ENCODE measurements around the gene EPC2.
A peak's percentile ranks its signal among the peaks of the same experiment; 100 is the strongest.

Gene EPC2

DNA sequence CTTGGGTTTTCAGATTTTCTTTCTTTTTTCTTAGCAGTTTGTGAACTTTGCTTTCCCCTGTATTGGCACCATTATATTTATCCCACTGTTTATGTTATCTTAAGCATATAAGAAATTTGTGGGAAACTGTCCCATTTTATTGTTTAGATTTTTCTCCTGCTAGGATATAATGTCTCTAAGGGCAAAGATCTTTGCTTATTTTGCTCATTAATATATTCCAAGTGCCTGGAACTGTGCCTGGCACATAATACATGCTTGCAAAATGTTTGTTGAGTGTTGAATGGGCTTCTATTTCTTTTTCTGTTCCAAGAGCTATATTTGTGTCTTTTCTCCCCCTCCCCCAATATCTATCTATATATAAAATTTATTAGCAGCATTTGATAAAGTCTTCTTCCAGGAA lies 5.4 kb downstream of the EPC2 start:
- Histone ChIP-seq H3K4me2 (ENCODE audit: low read depth, low read length, poor library complexity, severe bottlenecking) (peak overlapping the region; percentile 42), H3K4me3 (ENCODE audit: low read length, poor library complexity, severe bottlenecking) (peak overlapping the region; percentile 59), H3F3A (ENCODE audit: low read depth) (no peaks in the 10 kb centered on the region), H4K20me1 (ENCODE audit: insufficient read depth, low read length, poor library complexity, severe bottlenecking) (peaks cover 90% of the 10 kb centered on the region), H3K4me1 (ENCODE audit: insufficient read depth, low read length, poor library complexity, severe bottlenecking) (peaks cover 53% of the 10 kb centered on the region), H3K79me2 (ENCODE audit: insufficient read depth, low read length) (peaks cover 97% of the 10 kb centered on the region), H2AFZ (ENCODE audit: low read length) (no peak overlapping the region), H3K36me3 (ENCODE audit: insufficient read depth, low read length) (no peaks in the 10 kb centered on the region), H3K9me2 (replicated peaks; ENCODE audit: low read depth, low read length) (no peaks in the 10 kb centered on the region), H3K9ac (ENCODE audit: low read depth, low read length, poor library complexity, severe bottlenecking) (no peak overlapping the region), H3K9me3 (ENCODE audit: insufficient read depth, low read depth, low read length) (no peaks in the 10 kb centered on the region), H3K27me3 (ENCODE audit: insufficient read depth, low read length, poor library complexity, severe bottlenecking) (no peaks in the 10 kb centered on the region)
- TF ChIP-seq EZH2phosphoT487 (IDR thresholded peaks at IDR 0.05; ENCODE audit: borderline replicate concordance) = no peak
- TF ChIP-seq, protein P1, sequence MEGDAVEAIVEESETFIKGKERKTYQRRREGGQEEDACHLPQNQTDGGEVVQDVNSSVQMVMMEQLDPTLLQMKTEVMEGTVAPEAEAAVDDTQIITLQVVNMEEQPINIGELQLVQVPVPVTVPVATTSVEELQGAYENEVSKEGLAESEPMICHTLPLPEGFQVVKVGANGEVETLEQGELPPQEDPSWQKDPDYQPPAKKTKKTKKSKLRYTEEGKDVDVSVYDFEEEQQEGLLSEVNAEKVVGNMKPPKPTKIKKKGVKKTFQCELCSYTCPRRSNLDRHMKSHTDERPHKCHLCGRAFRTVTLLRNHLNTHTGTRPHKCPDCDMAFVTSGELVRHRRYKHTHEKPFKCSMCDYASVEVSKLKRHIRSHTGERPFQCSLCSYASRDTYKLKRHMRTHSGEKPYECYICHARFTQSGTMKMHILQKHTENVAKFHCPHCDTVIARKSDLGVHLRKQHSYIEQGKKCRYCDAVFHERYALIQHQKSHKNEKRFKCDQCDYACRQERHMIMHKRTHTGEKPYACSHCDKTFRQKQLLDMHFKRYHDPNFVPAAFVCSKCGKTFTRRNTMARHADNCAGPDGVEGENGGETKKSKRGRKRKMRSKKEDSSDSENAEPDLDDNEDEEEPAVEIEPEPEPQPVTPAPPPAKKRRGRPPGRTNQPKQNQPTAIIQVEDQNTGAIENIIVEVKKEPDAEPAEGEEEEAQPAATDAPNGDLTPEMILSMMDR (conservative IDR thresholded peaks at IDR 0.05; ENCODE audit: low read length) = no peak

DNA sequence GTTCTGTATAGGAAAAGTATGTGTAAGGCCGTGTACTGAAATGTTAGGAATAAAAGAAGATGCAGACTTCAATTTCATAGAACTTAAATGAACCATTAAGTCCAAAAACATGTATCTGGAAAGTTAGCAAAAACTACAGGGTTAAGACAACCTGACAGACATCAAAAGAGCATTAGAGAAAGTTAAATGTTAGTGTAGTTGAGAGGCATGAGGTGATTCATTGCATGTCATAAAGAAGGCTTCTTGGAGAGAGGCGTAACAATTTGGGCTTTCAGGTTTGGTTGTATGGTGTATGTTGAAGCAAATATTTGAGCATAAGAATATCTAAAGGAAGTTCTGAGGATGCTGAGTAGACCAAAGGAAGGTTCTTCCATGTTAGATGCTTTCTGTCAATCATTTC lies 6.3 kb downstream of the EPC2 start:
- Histone ChIP-seq H3F3A (ENCODE audit: low read depth) (no peaks in the 10 kb centered on the region), H3K4me3 (ENCODE audit: low read length, poor library complexity, severe bottlenecking) (peak overlapping the region; percentile 59), H3K9me2 (replicated peaks; ENCODE audit: low read depth, low read length) (no peaks in the 10 kb centered on the region), H3K27me3 (ENCODE audit: insufficient read depth, low read length, poor library complexity, severe bottlenecking) (no peaks in the 10 kb centered on the region), H3K9ac (ENCODE audit: low read depth, low read length, poor library complexity, severe bottlenecking) (no peak overlapping the region), H3K4me1 (ENCODE audit: insufficient read depth, low read length, poor library complexity, severe bottlenecking) (peaks cover 54% of the 10 kb centered on the region), H2AFZ (ENCODE audit: low read length) (no peak overlapping the region), H3K79me2 (ENCODE audit: insufficient read depth, low read length) (peaks cover 100% of the 10 kb centered on the region), H3K36me3 (ENCODE audit: insufficient read depth, low read length) (no peaks in the 10 kb centered on the region), H3K9me3 (ENCODE audit: insufficient read depth, low read depth, low read length) (no peaks in the 10 kb centered on the region), H3K4me2 (ENCODE audit: low read depth, low read length, poor library complexity, severe bottlenecking) (peak overlapping the region; percentile 42), H4K20me1 (ENCODE audit: insufficient read depth, low read length, poor library complexity, severe bottlenecking) (peaks cover 94% of the 10 kb centered on the region)
- TF ChIP-seq, protein P1 (conservative IDR thresholded peaks at IDR 0.05; ENCODE audit: low read length) = no peak

DNA sequence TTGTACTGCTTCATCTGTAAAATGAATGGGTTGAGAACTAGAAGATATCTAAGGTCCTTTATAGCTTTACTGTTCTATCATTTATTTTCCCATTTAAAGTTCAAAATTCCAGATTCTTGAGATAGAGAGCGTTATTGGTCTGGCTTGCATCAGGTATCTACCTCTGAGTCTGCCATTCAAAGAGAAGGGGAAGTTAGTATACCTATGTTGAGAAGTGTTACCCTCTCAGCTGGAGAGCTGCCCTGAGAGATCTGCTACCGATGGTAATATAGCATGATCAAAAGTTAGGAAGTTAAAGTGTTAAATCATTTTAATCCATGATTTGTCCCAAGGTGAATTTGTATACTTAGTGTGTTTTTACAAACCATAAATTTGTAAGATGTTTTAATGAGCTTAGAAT lies 7.4 kb downstream of the EPC2 start:
- peak overlapping the region; percentile 1 for H3K4me3 ChIP-seq (ENCODE audit: low read length, poor library complexity, severe bottlenecking)
- peaks cover 100% of the 10 kb centered on the region for H3K79me2 ChIP-seq (ENCODE audit: insufficient read depth, low read length)
- no peaks in the 10 kb centered on the region for H3K36me3 ChIP-seq (ENCODE audit: insufficient read depth, low read length)
- H3K4me1 ChIP-seq (ENCODE audit: insufficient read depth, low read length, poor library complexity, severe bottlenecking) = peaks cover 55% of the 10 kb centered on the region
- TF ChIP-seq, protein P1 (conservative IDR thresholded peaks at IDR 0.05; ENCODE audit: low read length) = no peak
- no peak for TF ChIP-seq EZH2phosphoT487 (IDR thresholded peaks at IDR 0.05; ENCODE audit: borderline replicate concordance)
- no peaks in the 10 kb centered on the region for H3F3A ChIP-seq (ENCODE audit: low read depth)
- H3K9ac ChIP-seq (ENCODE audit: low read depth, low read length, poor library complexity, severe bottlenecking) = no peak overlapping the region
- H2AFZ ChIP-seq (ENCODE audit: low read length) = no peak overlapping the region
- no peaks in the 10 kb centered on the region for H3K9me3 ChIP-seq (ENCODE audit: insufficient read depth, low read depth, low read length)
- no peaks in the 10 kb centered on the region for H3K27me3 ChIP-seq (ENCODE audit: insufficient read depth, low read length, poor library complexity, severe bottlenecking)
- peaks cover 94% of the 10 kb centered on the region for H4K20me1 ChIP-seq (ENCODE audit: insufficient read depth, low read length, poor library complexity, severe bottlenecking)
- no peaks in the 10 kb centered on the region for H3K9me2 ChIP-seq (replicated peaks; ENCODE audit: low read depth, low read length)
- H3K4me2 ChIP-seq (ENCODE audit: low read depth, low read length, poor library complexity, severe bottlenecking) = peak overlapping the region; percentile 42
